NCI-H748 (cell line): Measurements from ENCODE around the gene ADORA2B.
A peak's percentile ranks its signal among the peaks of the same experiment; 100 is the strongest.

Experiments
- DNase-seq: peaks from one replicate; lab custom pipeline; 2025; ENCODE audit not compliant: unreplicated experiment; lab: John Stamatoyannopoulos, UW

Gene ADORA2B

DNA sequence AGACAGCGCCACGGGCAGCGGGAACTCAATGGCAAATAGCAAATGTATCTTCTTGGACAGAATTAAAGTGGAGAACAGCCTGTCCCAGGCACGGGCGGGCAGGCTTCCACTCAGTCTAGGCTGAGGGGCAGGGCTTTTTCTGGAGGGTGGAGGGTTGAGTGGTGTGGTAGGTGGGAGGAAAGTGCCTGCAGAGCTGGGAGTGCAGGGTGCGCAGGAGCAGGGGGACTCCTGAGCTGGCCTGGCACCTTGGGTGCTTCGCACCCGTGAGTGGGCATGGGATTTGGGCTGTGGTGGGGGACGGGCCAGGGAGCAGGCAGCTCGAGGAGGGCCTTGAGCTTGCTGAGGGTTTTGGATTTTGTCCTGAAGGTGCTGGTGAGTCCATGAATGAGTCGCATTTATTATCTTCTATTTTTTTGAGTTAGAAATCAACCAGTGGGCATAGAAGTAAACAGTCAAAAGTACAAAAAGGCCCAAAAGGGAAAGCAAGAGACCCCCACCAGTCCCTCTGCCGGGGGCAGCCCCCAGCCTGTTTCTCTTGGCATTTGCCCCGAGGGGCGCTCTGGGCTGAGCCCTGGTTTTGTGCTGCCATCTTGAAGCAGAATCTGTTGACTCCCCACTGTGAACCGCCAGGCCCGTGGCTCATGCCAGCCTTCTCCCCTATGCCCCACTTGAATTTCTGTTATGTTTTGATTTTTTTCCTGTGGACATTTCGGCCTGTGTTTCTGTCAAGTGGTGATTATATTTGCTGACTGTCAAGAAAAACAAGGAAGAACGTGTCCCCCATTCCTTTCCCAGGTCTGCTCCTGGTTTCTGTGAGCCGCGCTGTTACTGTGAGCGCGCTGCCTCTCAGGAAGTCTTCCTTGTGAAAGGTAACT, 8.2 kb downstream of the ADORA2B start:
- DNase-seq = no peak

DNA sequence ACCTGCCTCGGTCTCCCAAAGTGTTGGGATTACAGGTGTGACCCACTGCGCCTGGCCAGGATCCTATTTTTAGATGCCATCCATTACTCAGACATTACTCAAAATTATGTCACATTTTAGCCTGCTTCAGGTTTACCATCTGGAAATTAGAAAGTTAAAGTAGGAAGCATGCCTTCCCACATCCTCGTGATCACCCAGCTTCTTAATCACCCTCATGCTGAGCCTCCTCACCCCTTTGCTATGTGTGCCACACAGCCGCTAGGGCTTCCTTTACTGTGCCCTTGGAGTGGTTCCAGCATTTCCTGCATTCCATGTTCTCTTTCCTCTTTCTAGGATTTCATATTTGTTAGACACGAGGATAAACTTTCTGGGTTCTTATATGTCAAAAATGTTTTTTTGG, 9.3 kb downstream of the ADORA2B start:
- DNase-seq = no peak

DNA sequence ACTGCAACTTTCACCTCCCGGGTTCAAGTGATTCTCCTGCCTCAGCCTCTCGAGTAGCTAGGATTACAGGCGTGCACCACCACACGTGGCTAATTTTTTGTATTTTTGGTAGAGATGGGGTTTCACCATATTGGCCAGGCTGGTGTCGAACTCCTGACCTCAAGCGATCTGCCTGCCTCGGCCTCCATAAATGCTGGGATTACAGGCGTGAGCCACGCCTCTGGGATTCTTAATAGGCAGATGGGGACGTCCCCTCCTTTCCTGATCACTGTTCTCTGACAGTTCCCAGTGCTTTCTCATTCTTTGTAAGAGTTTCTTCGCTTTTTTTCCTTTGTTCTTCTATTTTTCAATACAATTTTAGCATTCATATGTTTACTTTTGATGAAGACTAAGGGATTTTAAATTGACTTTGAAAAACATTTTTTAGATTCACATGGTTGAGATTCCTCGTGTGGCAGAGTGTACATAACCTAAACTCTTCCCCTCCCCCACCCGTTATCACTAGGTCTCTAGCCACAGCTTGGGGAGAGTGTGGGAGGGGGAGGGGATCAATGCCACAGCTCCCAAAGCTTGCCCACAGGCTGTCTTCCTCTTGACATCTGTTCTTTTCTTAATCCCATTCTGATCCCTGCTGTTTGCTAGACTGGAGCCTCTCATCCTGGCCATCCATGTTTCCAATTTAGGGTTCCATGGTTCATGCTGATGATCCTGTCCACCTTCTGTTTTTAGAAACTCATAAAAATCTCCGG, 11.0 kb downstream of the ADORA2B start:
- no peak for DNase-seq

DNA sequence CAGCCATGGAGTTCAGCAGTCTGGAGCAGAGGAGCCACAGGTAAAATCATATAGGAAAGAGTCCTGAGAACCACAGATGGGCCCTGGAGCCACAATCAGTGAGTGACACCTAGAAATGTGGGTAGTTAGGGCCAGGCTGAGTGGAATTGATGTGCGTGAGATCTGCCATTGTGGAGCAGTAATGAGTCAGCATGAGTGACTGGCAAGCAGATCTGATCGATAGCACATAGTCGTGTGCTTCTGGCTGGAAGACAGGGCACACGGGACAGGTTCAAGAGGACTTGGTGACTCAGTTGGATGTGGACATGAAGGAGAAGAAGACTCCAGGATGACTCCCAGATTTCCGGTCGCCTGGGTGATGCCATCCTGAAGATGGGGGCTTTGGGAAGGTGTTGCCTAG, 12.3 kb downstream of the ADORA2B start:
- no peak for DNase-seq

DNA sequence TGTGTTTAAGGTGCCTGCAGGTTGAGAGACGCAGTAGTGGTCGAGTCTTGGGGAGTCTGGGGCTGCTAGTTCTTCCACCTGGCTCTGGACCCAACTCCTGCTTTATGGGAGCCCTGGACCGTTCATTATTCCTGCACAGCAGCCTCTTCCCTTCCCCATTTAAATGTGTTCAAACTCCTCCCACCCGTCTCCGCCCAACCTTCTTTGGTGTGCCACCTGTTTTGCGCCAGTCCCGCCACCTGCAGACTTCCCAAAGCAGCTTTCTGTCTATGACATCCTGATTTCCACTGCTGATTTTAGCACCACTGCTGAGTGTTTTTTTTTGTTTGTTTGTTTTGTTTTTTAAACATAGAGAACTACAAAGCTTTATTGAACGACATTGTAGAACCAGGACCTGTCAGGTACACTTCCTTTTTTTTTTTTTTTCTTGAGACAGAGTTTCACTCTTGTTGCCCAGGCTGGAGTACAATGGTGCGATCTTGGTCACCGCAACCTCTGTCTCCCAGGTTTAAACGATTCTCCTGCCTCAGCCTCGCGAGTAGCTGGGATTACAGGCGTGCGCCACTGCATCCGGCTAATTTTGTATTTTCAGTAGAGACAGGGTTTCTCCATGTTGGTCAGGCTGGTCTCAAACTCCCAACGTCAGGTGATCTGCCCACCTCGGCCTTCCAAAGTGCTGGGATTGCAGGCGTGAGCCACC, 12.8 kb downstream of the ADORA2B start:
- peak; percentile 40 for DNase-seq

DNA sequence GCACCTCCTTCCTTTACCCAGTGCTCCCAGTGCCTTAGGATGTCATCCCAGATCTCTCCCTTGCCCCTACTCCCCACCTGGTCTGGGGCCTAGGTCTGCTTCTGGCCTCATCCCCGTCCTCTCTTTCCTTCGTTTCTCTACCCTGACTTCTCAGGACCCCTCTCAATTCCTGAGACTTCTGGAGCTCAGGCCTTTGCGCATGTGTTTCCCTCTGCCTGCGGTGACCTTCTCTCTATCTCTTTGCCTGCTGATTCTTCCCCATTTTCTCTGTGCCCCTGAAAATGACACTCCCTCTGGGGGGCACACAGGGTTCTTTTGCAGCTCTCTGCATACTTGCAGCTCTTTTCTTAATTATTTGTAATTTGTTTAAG, 13.5 kb downstream of the ADORA2B start:
- DNase-seq = no peak

DNA sequence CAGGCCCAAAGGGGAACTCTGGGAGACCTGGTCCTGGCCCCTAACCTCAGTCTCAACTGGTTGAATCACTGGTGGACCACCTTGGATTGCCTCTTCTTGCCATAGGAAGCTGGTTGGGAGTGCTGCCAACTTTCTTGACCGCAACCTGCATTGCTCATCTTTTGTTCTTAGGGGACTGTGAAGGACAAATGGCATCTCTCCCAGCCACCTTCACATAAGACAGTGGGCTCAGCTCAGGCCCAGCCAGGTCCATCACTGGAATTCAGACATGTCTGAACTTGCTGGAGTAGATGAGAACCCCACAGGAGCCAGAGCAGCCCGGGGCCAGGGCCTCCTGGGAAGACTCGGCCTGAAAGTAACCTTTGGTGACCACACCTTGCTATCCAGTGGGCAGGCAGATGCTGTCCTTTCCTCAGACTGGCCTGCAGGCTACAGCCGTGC, 18.8 kb downstream of the ADORA2B start:
- no peak for DNase-seq

DNA sequence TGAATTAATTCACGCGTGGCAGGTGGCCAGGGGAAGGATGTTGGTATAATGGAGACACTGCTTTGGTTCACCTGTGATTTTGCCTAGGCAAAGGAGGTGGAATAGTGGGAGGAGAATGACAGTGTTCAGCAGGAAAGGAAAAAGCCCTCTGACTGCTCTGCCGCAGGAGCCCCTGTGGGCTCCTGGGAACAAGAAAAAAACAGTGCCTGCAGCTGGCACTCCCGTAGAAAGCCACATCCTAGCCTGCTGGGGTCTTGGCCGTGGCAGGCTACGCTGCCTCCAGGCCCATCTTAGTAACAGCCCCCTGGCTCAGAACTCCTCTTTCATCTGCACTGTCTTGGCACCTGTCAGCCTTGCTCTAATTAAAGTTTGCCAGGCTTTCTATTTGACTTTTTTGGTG, 20.6 kb downstream of the ADORA2B start:
- DNase-seq = no peak

DNA sequence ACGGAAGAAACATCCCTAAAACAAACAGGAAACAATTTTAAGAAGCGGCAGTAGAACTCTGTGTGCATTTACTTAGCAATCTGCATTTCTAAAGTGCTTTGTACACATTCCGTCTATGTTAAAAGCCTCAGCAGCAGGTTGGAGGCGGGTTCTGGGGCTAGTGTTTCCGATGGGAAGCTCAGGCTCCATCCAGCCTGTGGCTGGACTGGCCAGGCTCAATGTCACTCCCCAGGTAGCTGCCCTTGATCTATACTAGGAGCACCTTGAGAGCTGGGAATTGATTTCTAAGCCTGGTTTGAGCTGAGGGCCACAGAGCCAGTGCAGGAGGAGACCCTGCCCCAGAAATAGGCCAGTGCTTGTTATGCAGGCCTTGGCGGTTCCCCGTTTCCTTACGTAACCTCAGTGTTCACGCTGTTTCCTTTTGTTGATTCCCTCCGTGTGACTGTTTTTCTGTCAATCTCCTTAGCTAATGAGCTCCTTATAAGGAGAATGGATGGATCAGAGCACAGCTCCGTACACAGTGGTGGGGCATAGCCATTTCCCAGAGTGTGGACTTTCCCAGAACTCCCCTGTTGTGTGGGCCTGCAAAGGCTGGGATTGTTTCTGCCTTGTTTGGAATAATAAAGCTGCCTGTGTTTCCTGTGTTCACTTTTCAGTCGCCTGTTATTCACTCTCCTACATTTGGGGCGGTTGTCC, 21.4 kb downstream of the ADORA2B start:
- DNase-seq = peak; percentile 90

DNA sequence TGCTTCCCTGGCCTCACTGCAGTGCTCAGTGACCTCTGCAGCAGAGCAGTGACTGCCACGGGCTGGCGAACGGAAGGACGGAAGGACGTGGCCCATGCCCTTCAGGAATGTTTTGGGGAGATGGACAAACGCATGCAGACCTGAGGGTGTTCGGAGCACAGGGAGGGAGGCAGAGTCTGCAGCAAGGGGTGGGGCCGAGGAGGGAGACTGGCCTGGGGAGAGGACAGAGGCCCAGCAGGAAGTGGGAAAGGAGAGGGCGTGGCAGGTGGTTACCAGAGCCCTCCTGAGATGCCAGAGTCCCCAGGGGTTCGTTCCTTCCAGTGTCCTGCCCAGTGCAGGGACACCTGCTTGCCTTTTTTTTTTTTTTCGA, 21.9 kb downstream of the ADORA2B start:
- no peak for DNase-seq

DNA sequence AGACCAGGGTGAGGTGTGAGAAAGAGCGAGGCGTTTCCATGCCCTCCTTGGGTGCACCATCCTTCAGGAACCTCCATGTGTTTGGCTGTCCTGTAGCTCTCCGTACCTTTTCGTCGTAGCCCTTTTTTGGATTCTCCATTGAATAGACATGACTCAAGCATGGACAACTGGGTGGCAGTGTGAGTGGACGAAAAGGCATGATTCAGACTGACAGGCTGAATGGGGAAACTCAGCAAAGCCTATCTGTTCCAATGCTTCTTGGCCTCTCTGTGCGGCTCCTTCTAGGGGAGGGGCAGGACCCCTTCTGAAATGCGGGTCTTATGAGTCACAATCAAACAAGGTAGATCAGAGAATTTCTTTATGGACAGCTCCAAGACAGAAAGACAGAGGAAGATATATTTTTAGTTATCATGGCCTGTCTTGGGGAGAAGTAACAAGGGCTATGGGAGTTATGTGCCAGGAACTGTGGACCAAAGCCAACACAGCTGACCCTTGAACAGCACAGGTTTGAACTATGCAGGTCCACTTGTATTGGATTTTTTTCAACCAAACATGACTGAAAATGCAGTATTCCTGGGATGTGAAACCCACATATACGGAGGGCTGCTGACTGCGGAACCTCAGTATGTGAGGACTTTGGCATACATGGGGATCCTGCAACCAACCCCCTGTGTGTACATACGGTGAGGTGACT, 22.9 kb downstream of the ADORA2B start:
- DNase-seq = no peak

DNA sequence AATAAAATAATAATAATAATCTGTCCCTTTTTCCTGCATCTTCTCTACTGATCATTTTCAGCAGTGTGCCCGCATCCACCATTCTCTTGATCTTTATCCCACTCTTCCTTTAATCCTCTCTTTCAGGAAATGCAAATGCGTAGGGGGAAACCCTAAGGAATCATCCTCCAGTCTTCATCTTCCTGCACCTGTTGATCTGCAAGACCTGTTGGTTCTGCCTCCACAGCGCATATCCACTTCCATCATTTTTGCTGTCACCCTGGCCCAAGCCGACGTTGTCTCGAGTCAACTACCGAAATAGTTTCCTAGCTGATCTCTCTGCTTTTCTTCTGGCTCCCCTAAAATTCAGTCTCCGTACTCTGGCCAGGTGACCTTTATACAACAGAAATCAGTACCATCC, 24.5 kb downstream of the ADORA2B start:
- no peak for DNase-seq

DNA sequence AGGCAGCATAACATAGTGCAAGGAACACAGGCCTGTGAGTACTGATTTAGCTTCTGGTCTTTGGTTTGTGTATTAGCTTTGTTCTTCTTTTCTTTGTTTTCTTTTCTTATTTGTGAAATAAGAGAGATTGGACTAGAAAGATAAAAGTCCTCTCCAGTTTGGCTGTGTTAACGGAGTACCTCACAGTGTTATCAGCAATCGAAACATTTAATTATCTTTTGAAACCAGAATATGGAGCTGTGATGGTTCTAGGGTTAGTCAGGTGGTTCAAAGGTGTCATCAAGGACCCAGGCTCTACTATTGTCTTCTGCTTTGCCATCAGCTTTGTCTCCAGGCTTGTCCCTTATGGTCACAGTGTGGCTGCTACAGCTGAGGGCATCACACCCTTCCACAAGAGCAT, 25.6 kb downstream of the ADORA2B start:
- DNase-seq = no peak

DNA sequence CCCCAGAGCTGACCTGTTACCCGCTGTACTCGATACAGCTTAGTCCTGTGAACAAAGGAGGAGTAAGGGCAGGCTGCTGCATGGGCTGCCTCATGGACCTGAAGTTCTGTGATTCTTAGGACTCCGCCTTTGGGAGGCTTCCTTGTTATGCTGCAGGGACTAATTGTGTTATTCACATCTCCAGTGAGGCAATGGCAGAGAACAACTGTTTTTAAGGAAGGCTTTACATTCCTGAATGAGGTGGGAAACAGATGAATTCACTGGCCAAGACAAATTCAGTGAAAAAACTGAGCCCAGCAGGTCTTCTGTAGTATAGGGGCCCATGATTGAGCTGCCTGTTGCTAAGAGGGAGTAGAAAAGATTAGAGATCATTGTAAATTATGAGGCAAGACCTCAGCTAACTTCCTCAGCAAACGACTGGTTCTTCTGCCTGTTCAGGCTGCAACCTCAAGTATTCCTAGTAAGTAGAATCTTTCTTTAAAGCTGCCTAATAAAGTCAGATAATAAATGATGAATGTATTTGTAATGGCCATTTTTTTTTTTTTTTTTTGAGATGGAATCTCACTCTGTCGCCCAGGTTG, 26.3 kb downstream of the ADORA2B start:
- DNase-seq = no peak

DNA sequence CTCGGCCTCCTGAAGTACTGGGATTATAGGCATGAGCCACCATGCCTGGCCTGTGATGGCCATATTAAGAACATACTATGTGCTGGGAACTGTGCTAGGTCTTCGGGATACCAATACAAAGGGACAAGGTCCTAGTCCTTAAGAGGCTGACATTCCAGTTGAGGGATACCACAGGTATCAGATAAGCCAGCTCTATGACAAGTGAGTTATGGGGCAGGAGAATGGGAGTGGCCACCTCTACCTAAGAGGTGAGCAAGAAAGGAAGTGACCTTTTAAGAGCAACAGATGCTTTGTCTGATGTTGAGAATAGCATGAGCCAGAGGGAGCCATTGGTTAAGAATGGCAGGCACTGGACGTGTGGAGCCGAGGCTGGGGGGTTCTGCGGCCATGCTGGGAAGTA, 27.0 kb downstream of the ADORA2B start:
- DNase-seq = no peak

DNA sequence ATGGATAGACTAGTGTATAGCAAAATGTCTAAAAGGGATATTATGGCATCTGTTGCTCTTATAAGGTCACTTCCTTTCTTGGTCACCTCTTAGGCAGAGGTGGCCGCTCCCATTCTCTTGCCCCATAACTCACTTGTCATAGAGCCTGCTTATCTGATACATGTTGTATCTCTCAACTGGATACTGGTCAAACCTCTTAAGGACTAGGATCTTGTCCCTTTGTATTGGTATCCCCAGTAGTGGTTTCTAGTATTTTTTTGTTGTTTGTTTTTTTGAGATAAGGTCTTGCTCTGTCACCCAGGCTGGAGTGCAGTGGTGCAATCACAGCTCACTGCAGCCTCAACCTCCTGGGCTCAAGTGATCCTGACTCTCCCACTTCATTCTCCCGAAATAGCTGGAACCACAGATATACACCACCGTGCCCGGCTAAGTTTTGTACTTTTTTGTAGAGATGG, 27.6 kb downstream of the ADORA2B start:
- DNase-seq = no peak

DNA sequence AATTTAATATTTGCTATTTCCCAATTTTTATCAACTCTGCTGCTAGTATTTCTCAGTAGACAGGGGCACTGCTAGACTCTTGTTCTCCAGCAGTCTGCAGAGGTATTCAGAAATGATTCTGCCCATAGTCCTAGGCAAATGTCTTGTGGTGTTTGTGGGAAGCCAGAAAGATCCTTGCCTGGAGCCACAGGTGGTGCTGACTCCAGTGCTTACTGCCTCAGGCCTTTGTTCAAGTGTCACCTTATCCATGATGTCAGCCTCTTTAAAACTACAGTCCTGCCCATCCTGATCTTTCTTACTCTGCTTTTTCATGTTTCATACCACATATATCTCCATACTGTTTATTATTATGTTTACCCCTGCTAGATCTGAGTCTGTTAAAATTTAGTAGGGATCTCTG, 28.1 kb downstream of the ADORA2B start:
- DNase-seq = no peak

DNA sequence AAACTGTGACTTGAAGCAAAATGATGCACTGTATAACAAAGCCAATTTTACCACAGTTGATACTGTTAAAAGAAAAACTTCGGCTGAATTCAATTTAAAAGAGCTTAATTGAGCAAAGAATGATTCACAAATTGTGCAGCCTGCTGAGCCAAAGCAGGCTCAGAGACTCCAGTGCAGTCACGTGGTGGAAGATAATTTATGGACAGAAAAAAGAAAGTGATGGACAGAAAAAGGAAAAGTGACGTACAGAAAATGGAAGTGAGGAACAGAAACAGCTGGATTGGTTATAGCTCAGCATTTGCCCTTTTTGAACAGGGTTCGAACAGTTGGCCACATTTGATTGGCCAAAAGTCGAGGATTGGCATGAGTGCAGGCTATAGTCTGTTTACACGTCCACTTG, 28.9 kb downstream of the ADORA2B start:
- no peak for DNase-seq

DNA sequence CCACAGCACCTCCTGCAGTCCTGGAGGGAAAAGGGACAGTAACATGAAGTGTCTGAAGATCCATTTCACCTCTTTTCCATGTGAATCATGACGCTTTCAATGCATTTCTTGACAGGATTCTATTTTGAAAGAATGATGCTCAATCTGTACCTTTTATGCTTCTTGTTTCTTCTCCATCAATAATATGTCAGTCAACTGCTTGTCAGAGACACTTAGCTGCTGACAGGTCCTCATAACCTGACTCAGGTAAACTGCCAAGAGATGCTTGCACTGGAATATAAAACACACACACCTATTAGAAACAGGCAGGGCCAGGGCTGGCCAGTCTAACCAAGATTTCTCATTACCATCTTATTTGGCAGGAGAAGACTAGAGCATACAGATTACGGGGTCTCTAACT, 33.0 kb downstream of the ADORA2B start:
- DNase-seq = no peak

DNA sequence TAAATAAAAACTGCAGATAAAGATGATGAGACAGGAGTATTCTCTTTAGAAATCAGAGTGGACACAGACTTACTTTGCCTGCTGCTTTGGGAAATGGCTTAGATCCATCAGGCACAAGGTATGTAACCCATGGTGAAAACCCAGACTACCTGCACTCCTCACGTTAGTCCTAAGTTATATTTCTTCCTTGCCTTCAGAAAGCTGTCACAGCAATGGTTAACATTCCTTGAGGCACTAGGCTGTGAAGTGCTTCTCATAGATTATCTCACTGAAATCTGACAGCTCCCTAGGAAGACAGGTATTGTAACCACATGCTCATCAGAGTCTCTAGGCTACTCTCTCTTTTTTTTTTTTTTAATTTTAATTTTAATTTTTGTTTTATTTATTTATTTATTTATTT, 33.7 kb downstream of the ADORA2B start:
- DNase-seq = no peak
